Endothelial cell of umbilical vein (primary cell): ENCODE results near the gene KLC4. TPM values are rescaled to one million over a fixed set of nuclear protein-coding genes. Genes with fewer than 3 reads are reported as not detected.

ENCODE experiments used
- BruUV-seq: library from RNA; stranded (reverse); fragments of 400-500 nt; replicated peaks from 2 replicates; lab custom pipeline; 2021; lab: Mats Ljungman, UMichigan
- CTCF ChIA-PET: fragments of 300-600, 350-600 bp; sonication (Branson Sonifier 250); formaldehyde crosslinking; loops from one replicate; lab custom pipeline; 2021; ENCODE audit warnings: antibody characterized with exemption, inconsistent platforms; lab: Charles Lee
- POLR2A ChIA-PET: fragments of 300-600, 350-600 bp; sonication (Branson Sonifier 250); formaldehyde crosslinking; loops from one replicate; lab custom pipeline; 2021; ENCODE audit warnings: antibody characterized with exemption, inconsistent platforms; lab: Charles Lee
- DNase-seq: peaks from one replicate; pipeline ENCODE4 v3.0.0-alpha.2; 2011; ENCODE audit warnings: low read depth, low spot score
- FAIRE-seq: peaks from 2 replicates; lab custom pipeline; 2011; peaks lifted over from hg19 to GRCh38; lab: Jason Lieb, UNC
- H2AFZ ChIP-seq: 2 replicates; pipeline ENCODE4 v1.6.0; 2012; ENCODE audit warnings: low read depth, low read length, control low read depth, inconsistent platforms
- H3K27ac ChIP-seq: 2 replicates; pipeline ENCODE4 v1.5.1; 2011; ENCODE audit warnings: low read depth, mild to moderate bottlenecking, control low read depth, low read length, moderate library complexity; ENCODE audit not compliant: insufficient read depth
- H3K27me3 ChIP-seq, 2 experiments: 2 replicates each; pipeline versions ENCODE4 v1.6.0 to v1.6.1; 2011; ENCODE audit warnings: low read length in 2 of 2, mixed read lengths in 1 of 2; ENCODE audit not compliant: control insufficient read depth in 2 of 2, insufficient read depth in 2 of 2
- H3K36me3 ChIP-seq, 2 experiments: 2 replicates in 1 of 2; 3 replicates in 1 of 2; pipeline ENCODE4 v1.5.1; 2011; ENCODE audit warnings: low read length in 2 of 2, mild to moderate bottlenecking in 1 of 2, moderate library complexity in 1 of 2; ENCODE audit not compliant: control insufficient read depth in 2 of 2, insufficient read depth in 2 of 2; ENCODE audit errors: extremely low read depth in 1 of 2
- H3K4me1 ChIP-seq: 3 replicates; pipeline ENCODE4 v1.5.1; 2011; ENCODE audit warnings: mild to moderate bottlenecking, low read length; ENCODE audit not compliant: control insufficient read depth, insufficient read depth; ENCODE audit errors: extremely low read depth
- H3K4me2 ChIP-seq: 2 replicates; pipeline ENCODE4 v1.6.1; 2011; ENCODE audit warnings: low read length, control low read depth, mixed read lengths; ENCODE audit not compliant: insufficient read depth
- H3K4me3 ChIP-seq, 3 experiments: fragments of 200-600 bp in 1 of 3; sonication (generic), shearing (Covaris generic) in 1 of 3; replicated peaks in 1 of 3; 2 replicates each; pipeline ENCODE4 v1.5.1; 2011 to 2016; ENCODE audit warnings: control low read depth in 3 of 3, low read length in 3 of 3, mild to moderate bottlenecking in 2 of 3, inconsistent platforms in 1 of 3, low read depth in 1 of 3, moderate library complexity in 1 of 3; ENCODE audit not compliant: insufficient read depth in 1 of 3
- H3K79me2 ChIP-seq: 2 replicates; pipeline ENCODE4 v1.6.0; 2012; ENCODE audit warnings: low read length, inconsistent platforms; ENCODE audit not compliant: control insufficient read depth, insufficient read depth
- H3K9ac ChIP-seq: replicated peaks from 2 replicates; pipeline ENCODE3; 2011; ENCODE audit warnings: low read length, control low read depth; ENCODE audit not compliant: insufficient read depth; ENCODE audit errors: extremely low read depth
- H3K9me1 ChIP-seq: replicated peaks from 3 replicates; pipeline ENCODE4 v1.6.0; 2011; ENCODE audit warnings: mild to moderate bottlenecking, low read length; ENCODE audit not compliant: control insufficient read depth, insufficient read depth; ENCODE audit errors: extremely low read depth
- H3K9me3 ChIP-seq: replicated peaks from 2 replicates; pipeline ENCODE4 v1.5.1; 2012; ENCODE audit warnings: low read length, inconsistent platforms; ENCODE audit not compliant: control insufficient read depth, insufficient read depth
- H4K20me1 ChIP-seq: replicated peaks from 2 replicates; pipeline ENCODE3; 2011; ENCODE audit warnings: mild to moderate bottlenecking, low read length; ENCODE audit not compliant: control insufficient read depth, insufficient read depth; ENCODE audit errors: extremely low read depth
- EZH2 ChIP-seq: IDR thresholded peaks from 2 replicates; pipeline ENCODE4 v1.6.1; 2012; ENCODE audit warnings: borderline replicate concordance, low read depth, mild to moderate bottlenecking, moderate library complexity, low read length, inconsistent platforms; ENCODE audit not compliant: severe bottlenecking
- FOS ChIP-seq: IDR thresholded peaks from 2 replicates; pipeline ENCODE4 v1.6.1; 2011; ENCODE audit warnings: mild to moderate bottlenecking, low read length, moderate library complexity, borderline replicate concordance; ENCODE audit not compliant: insufficient read depth
- GATA2 ChIP-seq: IDR thresholded peaks from 2 replicates; pipeline ENCODE4 v1.7.0; 2011; ENCODE audit warnings: low read depth, mild to moderate bottlenecking, moderate library complexity, mixed read lengths, low read length; ENCODE audit not compliant: insufficient read length, insufficient read depth
- JUN ChIP-seq: IDR thresholded peaks from 2 replicates; pipeline ENCODE4 v1.6.1; 2011; ENCODE audit warnings: borderline replicate concordance, low read depth; ENCODE audit not compliant: insufficient read length, insufficient read depth
- MYC ChIP-seq: IDR thresholded peaks from one replicate; pipeline ENCODE4 v1.6.1; 2011; ENCODE audit warnings: mild to moderate bottlenecking, low read depth, low read length
- POLR2A ChIP-seq: IDR thresholded peaks from 2 replicates; pipeline ENCODE4 v1.6.1; 2012; ENCODE audit warnings: low read depth, mild to moderate bottlenecking, control low read depth, low read length
- POLR2AphosphoS5 ChIP-seq: IDR thresholded peaks from 2 replicates; pipeline ENCODE4 v1.6.1; 2012; ENCODE audit warnings: low read depth, mild to moderate bottlenecking, control low read depth, low read length, moderate library complexity; ENCODE audit not compliant: insufficient read depth
- dilution Hi-C: fragments of 300-500 bp; cut with MboI; formaldehyde crosslinking; loops from one replicate; pipeline ENCODE4 v1.15.0; 2019; ENCODE audit warnings: low sequenced_read_pairs; ENCODE audit not compliant: extremely low pct_ligation_motif_present
- intact Hi-C: fragments of 100-400 bp; cut with micrococcal nuclease; formaldehyde crosslinking; loops from one replicate; pipeline ENCODE4 v1.10.0; 2022
- polyA plus RNA-seq, 4 experiments: library from polyadenylated mRNA; depleted of rRNA in 3 of 4; stranded (reverse) in 3 of 4; unstranded in 1 of 4; fragments of >200 nt; gene quantifications; 2 replicates each; pipeline versions ENCODE4 v1.2.1 to v1.2.3, GENCODE V29; 2011 to 2012; ENCODE audit warnings: missing spikeins in 1 of 4
- total RNA-seq: library from RNA; stranded (reverse); gene quantifications from 2 replicates; pipeline ENCODE4 v1.2.3, GENCODE V29; 2021
- TF ChIP-seq, protein P1 (sequence below): IDR thresholded peaks from 2 replicates; pipeline ENCODE4 v1.6.1; 2011; ENCODE audit not compliant: insufficient read depth, insufficient read length
- TF ChIP-seq, protein P2 (sequence below), 2 donors: IDR thresholded peaks; 1 replicate in 1 of 2; 2 replicates in 1 of 2; pipeline ENCODE4 v1.5.1; 2011; ENCODE audit warnings: low read length in 2 of 2, mild to moderate bottlenecking in 2 of 2, moderate library complexity in 2 of 2, control low read depth in 1 of 2, inconsistent platforms in 1 of 2, low read depth in 1 of 2; ENCODE audit not compliant: insufficient read depth in 1 of 2; ENCODE audit errors: extremely low read depth in 1 of 2

Gene KLC4
- total and polyA plus RNA-seq, 2 donors (not counting 3 experiments of a cell fraction or from before 2014, with no cell fraction given), result 17.7 to 26.8 TPM

DNA sequence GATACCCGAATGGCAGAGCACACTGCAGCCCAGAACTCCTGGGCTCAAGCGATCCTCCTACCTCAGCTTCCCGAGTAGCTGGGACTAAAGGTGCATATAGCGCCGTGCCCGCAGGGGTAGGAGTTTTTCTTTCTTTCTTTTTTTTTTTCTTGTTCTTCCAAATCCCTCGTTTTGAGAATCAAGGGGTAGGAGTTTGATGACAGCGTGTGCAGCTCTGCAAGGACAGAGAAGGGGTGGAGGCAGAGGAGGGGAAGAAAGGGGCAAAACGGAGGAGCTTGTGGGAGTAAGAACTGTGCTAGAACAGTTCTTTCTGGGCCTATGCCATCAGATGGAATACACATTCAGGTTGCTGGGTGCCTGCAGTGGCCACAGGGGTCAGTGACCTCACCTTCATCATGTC is 22.7 kb upstream of the KLC4 start:
- FAIRE-seq, result no peak
- intact Hi-C loops, result no loop called here
- no peaks in the 10 kb centered on the region for H3K79me2 ChIP-seq
- H3K4me1 ChIP-seq, result no peaks in the 10 kb centered on the region
- no TSS peak for BruUV-seq
- no peak overlapping the region for H2AFZ ChIP-seq
- H4K20me1 ChIP-seq, result no peaks in the 10 kb centered on the region
- ChIA-PET POLR2A (no interaction called here), CTCF (no interaction called here)
- dilution Hi-C loops, result no loop called here
- peaks cover 4 to 43% of the 10 kb centered on the region in 2 experiments for H3K36me3 ChIP-seq
- H3K27me3 ChIP-seq, result no peaks in the 10 kb centered on the region
- no peaks in the 10 kb centered on the region for H3K9me1 ChIP-seq
- H3K4me3 ChIP-seq, result no peak overlapping the region
- H3K9me3 ChIP-seq, result no peaks in the 10 kb centered on the region
- H3K4me2 ChIP-seq, result no peak overlapping the region
- no peak overlapping the region for H3K9ac ChIP-seq
- no peak overlapping the region for H3K27ac ChIP-seq
- TF ChIP-seq, protein P1, sequence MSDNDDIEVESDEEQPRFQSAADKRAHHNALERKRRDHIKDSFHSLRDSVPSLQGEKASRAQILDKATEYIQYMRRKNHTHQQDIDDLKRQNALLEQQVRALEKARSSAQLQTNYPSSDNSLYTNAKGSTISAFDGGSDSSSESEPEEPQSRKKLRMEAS, result no peak
- TF ChIP-seq JUN (no peak), POLR2A (no peak)
- no peak for DNase-seq

DNA sequence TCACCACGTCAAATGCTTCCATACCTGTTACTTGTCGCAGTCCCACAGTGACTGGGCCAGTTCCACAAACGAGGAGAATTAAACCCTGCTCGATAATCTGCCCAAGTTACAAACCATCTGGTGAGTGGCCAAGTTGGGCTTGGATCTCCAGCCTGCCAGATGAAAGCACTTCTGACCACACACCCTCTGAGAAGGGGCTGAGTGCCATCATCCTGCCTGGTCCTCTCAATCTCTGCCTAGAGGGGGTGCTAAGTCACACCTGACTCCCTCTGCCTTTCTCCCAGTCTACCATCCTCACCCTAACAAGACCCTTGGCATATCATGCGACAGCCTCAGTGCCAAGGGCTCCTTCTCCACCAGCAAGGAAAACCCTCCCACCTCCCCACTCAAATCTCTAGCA is 22.2 kb upstream of the KLC4 start:
- H3K4me3 ChIP-seq, result no peak overlapping the region
- no peak overlapping the region for H3K27ac ChIP-seq
- FAIRE-seq (no peak), DNase-seq (no peak)
- POLR2A ChIA-PET, result interaction anchor here (1.0 kb wide), 1 partner anchor 11 kb away, joined by 3 read pairs; no protein-coding TSS in a partner anchor
- TF ChIP-seq, protein P2, sequence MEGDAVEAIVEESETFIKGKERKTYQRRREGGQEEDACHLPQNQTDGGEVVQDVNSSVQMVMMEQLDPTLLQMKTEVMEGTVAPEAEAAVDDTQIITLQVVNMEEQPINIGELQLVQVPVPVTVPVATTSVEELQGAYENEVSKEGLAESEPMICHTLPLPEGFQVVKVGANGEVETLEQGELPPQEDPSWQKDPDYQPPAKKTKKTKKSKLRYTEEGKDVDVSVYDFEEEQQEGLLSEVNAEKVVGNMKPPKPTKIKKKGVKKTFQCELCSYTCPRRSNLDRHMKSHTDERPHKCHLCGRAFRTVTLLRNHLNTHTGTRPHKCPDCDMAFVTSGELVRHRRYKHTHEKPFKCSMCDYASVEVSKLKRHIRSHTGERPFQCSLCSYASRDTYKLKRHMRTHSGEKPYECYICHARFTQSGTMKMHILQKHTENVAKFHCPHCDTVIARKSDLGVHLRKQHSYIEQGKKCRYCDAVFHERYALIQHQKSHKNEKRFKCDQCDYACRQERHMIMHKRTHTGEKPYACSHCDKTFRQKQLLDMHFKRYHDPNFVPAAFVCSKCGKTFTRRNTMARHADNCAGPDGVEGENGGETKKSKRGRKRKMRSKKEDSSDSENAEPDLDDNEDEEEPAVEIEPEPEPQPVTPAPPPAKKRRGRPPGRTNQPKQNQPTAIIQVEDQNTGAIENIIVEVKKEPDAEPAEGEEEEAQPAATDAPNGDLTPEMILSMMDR (IDR thresholded peaks at IDR 0.05; ENCODE audit: extremely low read depth in 1 of 2, insufficient read depth in 1 of 2, low read depth in 1 of 2, low read length in 2 of 2), result no peak
- TF ChIP-seq MYC (no peak), POLR2AphosphoS5 (no peak), POLR2A (no peak), JUN (no peak), GATA2 (no peak), EZH2 (no peak), FOS (no peak)
- TF ChIP-seq, protein P1, result no peak
- dilution Hi-C loops (no loop called here), intact Hi-C loops (no loop called here)
- no peak overlapping the region for H3K9ac ChIP-seq
- no peaks in the 10 kb centered on the region for H3K9me3 ChIP-seq
- H3K4me1 ChIP-seq, result no peaks in the 10 kb centered on the region
- H4K20me1 ChIP-seq, result no peaks in the 10 kb centered on the region
- no peaks in the 10 kb centered on the region for H3K9me1 ChIP-seq
- H3K36me3 ChIP-seq, result peaks cover 3 to 43% of the 10 kb centered on the region in 2 experiments
- CTCF ChIA-PET, result interaction anchor here (0.9 kb wide), 1 partner anchor 39 kb away, joined by 3 read pairs; the partner anchor contains the start of gene PTK7
- no TSS peak for BruUV-seq
- H3K4me2 ChIP-seq, result no peak overlapping the region
- H2AFZ ChIP-seq, result no peak overlapping the region
- no peaks in the 10 kb centered on the region for H3K79me2 ChIP-seq
- H3K27me3 ChIP-seq, result no peaks in the 10 kb centered on the region
